Measurements from ENCODE around the gene ZNF653.

Gene ZNF653

DNA sequence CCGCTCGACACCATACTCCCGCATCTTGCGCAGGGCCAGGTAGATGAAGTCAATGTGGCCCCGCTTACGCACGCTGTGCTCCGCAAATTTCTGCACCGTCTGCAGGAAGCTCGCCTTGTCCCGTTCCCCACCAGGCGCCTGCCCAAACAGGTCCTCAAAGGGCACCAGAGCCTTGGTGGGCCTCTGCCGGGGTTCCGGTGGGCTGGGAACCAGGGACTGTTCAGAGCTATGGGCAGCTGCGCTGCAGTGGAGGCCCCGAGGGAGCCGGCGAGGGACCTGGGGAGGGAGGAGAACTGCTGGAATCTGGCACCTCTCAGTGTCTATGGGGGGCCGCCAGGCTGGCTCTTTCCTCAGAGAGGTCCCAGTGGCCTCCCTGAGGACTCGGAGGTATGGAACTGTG lies 8.3 kb upstream of the ZNF653 start:
- DNase-seq (ENCODE audit: low read depth in 2 of 2, low spot score in 1 of 2), result no peak

DNA sequence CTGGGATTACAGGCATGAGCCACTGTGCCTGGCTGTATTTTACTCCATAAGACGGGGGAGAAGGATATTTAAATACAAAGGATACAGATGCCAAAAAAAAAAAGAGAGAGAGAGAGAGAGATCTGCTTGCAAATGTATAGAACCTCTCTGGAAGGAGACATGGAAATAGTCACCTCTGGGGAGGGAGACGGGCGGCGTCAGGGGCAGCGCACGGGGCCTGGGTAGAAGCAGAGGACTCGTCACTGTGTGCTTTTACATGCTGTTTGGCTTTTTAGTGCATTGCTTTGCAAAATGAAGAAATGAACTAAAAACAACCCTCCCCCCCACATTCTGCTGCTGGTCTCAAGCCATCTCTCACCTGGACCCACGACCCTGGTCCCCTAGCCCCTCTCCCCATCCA lies 4.8 kb upstream of the ZNF653 start:
- no peak for DNase-seq (ENCODE audit: low read depth in 2 of 2, low spot score in 1 of 2)

DNA sequence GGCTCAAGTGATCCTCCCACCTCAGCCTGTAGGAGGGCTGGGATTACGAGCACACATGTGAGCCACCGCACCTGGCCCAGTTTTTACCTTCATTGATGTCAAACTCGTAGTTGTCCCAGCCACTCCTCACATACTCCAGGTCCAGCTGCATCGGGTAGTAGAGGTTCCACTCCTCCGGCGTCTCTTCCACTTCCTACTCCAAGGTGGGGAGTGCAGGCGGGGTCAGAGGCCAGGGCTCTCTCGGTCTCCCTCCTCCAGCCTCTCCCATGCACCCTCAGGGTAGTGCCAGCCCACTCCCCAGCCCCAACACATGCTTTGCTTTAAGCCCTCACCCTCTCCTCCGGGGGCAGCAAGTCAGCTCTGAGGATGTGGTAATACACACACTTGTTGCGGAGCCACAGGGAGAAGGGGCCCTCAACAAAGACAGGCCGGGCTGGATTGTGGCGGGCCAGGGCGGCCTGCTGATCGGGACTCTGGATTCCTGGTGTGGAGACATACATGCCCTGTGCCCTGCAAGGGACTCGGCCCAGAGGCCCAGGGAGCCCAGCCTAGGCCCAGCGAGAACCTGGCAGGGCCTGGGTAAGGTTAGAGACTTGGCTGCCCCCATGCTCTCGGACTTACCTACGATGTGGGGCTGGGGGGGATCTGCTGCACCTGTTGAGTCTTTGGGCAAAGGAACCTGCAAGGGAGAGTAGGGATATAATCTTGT lies 1.9 kb upstream of the ZNF653 start:
- DNase-seq (ENCODE audit: low read depth in 2 of 2, low spot score in 1 of 2), result no peak

DNA sequence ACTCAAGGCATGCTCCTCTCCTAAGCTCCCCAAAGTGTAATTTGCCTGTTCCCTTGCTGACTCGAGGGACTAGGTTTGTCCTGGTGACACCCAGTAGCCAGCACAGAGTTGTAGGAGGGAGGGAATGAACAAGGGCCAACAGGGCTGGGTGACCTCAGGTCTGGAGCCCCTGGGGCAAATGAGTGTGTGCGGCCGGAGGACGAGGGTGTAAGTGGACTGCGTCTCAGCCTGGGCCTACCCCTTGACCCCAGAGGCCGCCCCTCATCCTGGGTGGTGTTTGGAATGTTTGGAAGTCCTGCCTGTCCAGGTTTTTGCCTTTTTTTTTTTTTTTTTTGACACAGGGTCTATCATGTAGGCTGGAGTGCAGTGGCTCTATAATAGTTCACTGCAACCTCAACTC lies 1.3 kb upstream of the ZNF653 start:
- no peak for DNase-seq (ENCODE audit: low read depth in 2 of 2, low spot score in 1 of 2)

DNA sequence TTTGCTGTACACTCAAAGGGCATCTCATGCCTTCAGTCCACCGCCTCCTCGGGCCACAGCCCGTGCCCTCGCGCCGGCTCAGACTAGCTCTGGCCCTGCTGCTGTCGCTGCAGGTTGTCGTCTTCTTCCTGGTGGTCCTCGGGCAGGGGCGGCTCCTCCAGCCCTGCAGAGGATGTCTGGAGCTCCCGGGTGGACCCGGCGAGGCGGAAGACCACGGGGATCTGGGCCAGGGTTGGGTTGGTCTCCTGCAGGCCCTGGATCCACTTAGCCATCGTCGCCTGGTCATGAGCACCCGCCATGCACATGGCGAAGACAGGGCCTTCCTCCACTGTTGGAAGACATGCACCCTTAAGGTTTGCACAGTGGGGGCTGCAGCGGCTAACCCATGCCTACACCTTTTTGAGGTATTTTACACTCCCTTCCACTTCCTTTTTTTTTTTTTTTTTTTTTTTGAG lies 489 bp upstream of the ZNF653 start:
- DNase-seq (ENCODE audit: low read depth in 2 of 2, low spot score in 1 of 2), result no peak

DNA sequence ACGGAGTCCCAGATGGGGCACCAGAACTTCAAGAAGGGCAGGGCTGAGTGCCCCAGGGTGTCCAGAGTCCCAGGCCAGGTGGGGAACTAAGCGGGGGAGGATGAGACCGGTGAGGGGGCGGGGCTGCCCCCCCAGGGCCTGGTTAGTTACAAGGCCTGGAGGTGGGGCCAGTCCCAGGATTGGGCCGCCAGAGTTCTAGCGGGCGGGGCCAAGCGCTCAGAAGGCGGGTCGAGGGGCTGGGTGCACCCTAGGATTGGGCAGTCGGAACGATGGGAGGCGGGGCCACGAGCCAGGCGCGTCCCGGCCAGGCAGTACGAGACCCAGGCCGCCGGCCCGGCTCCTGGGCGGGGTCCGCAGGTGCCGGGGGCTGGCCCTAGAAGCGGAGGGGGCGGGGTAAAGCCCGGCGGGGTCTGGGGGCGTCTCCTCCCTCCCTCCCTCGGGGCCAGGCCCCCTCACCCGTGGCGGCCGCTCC lies 571 bp downstream of the ZNF653 start:
- peak; percentile 85 to 94 for DNase-seq (ENCODE audit: low read depth in 2 of 2, low spot score in 1 of 2)

DNA sequence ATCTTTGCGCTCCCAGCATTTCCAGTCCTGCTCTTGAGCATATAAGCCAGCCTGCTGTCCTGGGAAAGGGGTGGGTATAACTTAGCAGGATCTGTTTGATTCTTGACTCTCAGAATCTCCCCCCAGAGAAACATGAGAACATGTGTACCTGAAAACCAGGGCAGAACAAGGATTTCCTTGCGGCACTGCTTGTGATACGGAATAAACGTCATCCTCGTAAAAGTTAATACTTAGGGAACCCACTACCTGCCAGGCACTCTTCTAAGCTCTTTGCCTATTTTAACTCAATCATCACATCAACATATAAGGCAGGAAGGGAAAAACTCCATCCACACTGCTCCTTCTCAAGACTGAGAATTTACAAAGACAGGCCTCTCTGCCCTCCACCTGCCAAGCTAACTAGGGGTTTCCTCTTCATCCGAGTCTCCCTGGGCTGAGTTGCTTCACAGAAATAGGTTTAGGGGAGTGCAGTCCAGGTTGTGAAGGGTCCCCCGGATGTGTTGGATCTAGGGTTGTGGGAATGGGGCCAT lies 1.1 kb downstream of the ZNF653 start:
- no peak for DNase-seq (ENCODE audit: low read depth in 2 of 2, low spot score in 1 of 2)

DNA sequence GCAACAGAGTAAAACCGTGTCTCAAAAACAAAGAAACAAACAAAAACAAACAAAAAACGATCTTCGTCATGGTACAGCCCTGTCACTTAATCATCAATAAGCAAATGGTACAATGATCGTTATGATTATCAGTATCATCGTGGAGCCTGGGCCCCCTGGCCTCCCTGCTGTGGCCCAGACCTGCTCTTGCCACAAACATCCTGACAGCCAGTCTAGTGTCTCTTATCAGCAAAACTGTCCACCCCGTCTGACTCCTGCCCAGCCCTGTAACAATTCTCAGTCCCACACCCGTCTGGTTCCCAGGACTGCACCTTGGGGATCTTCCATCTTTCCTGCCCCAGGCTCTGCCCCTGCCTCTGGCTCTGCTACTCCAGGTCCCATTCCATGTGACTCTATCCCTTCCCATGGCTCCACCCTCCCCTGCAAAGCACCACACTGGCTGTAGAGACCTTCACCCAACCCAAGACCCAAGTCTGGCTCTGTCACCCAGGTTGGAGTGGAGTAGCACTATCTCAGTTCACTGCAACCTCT lies 5.7 kb downstream of the ZNF653 start:
- DNase-seq (ENCODE audit: low read depth in 2 of 2, low spot score in 1 of 2), result no peak

DNA sequence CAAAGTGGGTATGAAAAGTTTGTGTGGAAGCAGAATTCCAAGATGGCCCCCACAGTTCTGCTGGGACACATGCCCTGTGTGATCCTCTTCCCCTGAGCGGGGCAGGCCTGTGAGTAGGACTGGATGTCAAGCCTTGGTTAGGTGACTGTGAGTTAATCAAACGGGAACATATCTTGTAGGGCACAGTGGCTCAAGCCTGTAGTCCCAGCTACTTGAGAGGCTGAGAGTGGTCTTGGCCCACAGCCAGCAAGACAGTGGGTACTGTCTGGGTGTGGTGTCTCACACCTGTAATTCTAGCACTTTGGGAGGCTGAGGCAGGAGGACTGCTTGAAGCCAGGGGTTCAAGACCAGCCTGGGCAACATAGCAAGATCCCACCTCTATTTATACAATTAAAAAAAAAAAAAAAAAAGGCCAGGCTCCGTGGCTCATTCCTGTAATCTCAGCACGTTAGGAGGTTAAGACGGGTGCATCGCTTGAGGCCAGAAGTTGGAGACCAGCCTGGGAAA lies 6.4 kb downstream of the ZNF653 start:
- DNase-seq (ENCODE audit: low read depth in 2 of 2, low spot score in 1 of 2), result no peak

DNA sequence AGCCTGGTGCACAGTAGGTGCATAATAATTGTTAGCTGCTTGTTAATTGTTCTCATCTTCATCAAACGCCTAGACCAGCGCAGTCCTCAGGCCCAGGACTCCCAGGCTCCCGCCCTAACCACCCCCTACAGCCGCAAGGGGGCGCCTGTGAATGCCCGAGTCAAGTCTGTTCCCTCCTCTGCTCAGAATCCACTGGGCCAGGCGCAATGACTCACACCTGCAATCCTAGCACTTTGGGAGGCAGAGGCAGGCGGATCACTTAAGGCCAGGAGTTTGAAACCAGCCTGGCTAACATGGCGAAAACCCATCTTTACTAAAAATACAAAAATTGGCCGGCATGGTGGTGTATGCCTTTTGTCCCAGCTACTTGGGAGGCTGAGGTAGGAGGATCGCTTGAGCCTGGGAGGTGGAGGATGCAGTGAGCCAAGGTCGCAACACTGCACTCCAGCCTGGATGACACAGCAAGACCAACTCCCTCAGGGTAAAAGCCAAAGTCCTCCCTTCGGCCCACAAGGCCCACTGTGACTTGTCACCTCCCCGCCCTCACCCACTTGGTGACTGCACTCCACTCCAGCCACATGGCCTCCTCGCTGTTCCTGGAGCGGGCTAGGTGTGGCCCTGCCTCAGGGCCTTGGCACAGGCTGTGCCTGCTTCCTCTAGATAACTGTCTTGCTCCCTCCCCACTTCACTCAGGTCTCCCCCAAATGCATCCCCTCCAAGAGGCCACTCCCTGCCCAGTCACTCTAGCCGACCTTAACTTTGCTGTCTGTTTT lies 9.1 kb downstream of the ZNF653 start:
- peak in 1 of 2 donors; percentile 29 for DNase-seq (ENCODE audit: low read depth in 2 of 2, low spot score in 1 of 2)

DNA sequence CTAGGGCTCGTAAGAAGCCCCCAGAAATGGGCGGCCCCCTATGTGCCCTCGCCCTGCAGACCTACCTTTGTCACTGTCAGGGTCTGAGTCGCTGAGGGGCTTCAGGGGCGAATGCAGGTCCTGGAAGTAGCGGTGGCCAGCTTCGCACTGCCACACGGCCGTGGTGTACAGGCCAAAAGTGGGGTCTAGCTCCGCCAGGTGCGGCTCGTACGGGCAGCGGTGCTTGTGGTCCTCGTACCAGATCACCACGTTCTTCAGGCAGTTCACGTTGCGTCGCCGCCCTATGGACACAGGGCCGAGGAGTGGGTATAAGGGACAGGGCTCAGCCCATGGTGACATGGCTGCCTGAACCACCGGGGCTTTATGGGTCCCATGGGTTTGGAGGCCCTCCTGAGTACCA lies 9.8 kb downstream of the ZNF653 start:
- no peak for DNase-seq (ENCODE audit: low read depth in 2 of 2, low spot score in 1 of 2)

DNA sequence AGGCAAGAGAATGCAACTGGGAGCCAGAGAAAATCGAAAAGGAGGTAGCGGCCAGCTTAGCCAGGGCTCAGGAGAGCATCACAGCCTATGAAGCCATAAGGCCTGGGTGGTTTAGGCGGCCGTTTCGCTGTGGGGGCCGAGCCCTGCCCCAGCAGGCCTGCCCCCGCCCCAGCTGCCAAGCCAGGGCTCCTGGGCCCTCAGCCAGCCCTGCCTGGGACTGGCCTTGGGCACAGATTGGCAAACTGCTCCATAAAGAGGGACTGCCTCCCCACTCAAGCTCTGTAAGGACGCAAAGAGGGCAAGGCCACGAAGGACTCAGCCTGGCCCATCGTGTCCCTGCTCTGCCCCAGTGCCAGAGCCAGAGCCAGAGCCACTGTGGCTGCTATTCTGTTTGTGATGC lies 10.2 kb downstream of the ZNF653 start:
- DNase-seq (ENCODE audit: low read depth in 2 of 2, low spot score in 1 of 2), result no peak

DNA sequence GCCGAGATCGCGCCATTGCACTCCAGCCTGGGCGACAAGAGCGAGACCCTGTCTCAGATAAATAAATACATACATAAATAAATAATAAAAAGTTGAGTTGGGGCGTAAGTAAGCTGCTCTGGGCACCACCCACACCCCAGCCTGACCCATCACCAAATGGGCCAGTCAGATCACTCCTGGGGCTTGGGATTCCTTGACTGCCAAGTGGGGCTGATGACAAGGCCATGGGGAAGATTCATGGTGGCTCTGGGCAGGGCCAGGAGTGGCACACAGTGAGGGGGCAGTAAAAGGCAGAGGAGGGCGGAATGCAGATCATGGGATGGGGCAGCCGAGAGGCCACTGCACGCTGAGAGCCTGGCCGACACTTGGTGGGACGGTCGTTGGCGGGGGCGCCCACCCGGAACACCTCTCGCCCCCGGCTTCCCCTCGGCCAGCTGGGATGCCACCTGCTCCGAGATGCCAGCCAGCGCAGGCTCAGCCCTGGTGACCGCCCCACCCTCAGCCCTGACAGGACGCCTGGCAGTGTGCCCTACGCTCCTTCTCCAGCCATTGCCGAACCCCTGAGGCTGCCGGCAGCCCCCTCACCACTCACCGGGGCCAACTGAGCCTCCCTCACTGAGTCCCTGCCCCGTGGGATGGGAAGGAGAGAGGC lies 10.9 kb downstream of the ZNF653 start:
- no peak for DNase-seq (ENCODE audit: low read depth in 2 of 2, low spot score in 1 of 2)

DNA sequence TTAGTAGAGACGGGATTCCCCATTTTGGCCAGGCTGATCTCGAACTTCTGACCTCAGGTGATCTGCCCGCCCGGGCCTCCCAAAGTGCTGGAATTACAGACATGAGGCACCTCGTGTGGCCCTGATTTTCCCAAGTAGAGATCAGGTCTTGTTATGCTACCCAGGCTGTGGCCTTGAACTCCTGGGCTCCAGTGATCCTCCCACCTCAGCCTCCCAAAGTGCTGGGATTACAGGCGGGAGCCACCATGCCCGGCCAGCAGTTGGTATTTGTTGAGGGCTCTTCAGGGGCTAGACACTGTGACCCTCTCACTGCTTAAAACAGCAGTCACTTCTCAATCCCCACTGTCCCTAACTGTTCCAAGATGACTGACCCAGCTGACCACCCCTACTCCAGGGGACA lies 16.3 kb downstream of the ZNF653 start:
- no peak for DNase-seq (ENCODE audit: low read depth in 2 of 2, low spot score in 1 of 2)

DNA sequence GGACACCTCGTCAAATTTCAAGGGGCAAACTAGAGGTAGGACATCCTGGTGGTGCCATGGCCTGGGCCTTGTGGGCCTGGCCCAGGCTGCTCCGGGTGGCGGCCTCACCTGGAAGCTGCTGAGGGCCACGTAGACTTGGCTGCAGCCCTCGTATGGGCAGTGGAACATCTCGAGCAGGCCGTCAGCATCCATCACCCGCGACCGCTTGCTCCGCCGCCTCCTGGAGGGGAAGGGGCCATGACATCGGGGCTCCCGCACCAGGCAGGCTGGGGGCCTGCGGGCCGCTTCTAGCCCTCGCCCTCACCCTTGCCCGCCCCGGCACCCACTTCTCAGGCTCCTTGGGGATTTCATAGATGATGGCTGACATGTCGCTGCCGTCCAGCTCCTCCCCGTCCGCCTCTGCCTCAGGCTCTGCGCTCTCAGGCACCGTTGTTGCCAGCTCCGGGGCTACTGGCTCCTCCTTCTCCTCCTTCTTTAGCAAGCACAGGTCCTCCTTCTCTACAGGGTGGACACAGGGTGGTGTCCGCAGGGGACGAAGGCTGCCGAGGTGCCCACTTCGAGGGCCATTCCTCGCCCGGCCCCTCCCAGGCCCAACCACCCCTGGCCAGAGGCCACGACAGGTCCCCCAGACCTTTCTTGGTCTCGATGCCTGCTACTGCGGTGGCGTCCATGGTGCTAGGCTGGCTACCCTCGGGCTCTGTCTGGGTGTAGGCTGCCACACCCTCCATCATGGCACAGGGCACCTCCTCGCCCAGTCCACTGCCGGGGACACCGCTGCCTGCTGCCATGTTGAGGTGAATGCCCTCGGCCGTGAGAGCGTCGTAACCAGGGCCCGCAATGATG lies 18.8 kb downstream of the ZNF653 start:
- DNase-seq (ENCODE audit: low read depth in 2 of 2, low spot score in 1 of 2), result no peak

DNA sequence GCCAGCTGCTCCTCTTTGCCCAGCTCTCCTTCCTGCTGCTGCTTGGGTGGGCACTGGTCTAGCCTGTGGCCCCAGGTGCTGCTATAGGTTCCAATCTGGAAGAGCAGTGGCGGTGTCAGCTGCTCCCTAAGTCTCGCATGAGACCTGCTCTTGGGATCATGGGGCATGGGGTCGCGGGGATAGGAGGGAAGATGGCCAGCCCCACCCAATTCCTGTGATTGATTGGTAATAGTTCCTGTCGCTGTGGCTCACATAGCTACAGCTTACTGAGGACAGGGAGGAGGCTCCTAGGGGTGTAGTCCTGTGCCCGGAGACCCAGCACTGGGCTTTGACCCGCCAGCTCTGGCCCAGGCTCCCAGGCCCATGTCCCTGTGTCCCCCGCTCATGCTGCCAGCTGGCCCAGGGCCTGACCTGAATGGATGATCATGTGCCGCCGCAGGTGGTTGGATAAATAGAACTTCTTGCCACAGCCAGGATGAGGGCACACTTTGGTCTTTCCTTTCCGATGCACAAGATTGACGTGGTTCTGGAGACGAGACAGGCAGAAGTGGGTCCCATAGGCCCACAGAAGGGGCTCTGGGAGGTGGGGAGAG lies 20.3 kb downstream of the ZNF653 start:
- DNase-seq (ENCODE audit: low read depth in 2 of 2, low spot score in 1 of 2), result no peak

DNA sequence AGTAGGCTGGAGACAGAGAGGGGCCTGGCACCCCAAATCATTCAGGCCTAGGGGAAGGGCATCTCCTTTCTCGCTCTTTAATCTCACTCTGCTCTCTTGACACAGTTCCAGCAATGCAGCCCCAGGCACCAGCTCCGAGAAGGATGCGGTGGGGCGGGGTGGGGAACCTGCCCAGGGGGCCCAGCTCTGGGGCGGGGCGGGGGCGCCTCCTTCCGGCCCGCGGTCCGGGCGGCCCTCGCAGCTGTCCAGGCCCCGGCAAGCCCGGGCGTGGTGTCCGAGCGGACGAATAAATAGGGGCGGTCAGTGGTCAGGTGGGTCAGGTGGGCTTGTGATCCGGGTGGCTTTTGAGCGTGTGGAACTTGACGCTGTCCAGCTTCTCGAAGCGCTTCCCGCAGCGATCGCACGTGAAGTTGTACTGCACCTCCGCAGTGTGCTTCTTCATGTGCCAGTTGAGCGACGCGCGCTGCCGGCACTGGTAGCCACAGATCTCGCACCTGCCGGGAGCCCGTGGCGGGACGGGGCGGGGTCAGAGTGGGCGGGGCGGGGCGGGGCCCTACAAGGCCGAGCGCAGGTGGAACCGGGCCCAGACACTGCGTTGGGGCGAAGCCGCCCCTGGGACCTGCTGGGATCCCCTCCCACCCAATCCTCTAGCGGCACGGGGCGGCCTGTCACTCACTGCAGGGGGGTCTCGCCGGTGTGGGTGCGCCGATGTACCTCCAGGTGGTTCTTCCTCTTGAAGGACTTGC lies 22.1 kb downstream of the ZNF653 start:
- DNase-seq (ENCODE audit: low read depth in 2 of 2, low spot score in 1 of 2), result no peak

DNA sequence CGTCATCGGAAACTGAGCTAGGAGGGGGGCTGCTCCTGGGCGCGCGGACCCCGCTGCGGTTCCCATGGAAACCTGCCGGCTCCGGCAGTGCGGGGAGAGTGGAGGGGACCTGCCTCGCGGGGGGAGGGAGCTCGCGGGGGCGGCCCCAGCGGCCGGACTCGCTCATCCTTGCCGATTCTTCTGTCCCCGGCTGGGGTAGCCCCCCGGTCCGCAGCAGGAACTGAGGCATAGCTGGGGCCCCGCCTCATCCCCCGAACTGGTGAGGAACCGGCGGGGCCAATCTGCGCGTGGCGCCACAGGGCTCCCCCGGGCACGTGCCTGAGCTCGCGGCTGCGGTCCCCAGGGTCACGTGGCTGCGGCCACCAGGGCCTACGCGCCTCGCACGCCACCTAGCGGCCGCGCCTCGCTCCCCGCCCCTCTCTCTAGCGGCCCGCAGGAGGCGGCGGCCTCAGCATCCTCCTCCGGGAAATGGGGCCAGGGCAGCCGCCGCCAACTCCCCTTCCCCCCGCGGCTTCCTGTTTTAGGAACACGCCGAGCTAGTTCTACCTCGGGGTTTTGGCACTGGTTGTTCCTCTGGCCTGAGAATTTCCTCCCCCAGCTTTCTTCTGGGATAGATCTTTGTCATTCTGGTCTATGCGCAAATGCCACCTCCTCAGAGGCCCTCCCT lies 23.1 kb downstream of the ZNF653 start:
- peak in 1 of 2 donors; percentile 74 for DNase-seq (ENCODE audit: low read depth in 2 of 2, low spot score in 1 of 2)

All from stimulated activated CD8-positive, alpha-beta memory T cell treated with anti-CD3 and anti-CD28 coated beads, Interleukin-4, amount 100 ng/mL, for 1 hour (primary cell).